ENCODE data around the gene AXDND1. TPM values are rescaled to one million over a fixed set of nuclear protein-coding genes. Genes with fewer than 3 reads are reported as not detected.

AXDND1 gene
- polyA plus RNA-seq, 1 of the 3 experiments (the other 2 are of a cell fraction): 0.16 TPM

DNA sequence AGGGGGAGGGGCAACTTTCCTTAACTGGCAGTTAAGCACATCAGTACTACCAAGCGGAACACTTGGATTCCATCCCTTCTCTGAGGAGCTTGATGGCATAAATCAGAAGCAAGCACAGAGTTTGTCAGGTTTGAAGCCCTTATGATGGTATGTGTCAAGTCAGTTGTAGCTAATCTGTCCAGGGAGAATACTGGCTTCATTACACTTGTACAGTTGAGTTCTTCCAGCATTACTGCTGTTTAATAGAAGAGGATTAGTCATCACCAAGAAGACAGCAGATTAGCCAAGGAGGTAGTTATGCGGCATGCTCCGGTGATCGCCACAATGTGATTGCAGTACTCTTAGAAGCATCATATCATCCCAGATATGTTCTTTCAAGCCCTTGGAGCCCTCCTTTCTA lies 223.7 kb downstream of the AXDND1 start:
- H2AFZ ChIP-seq (ENCODE audit: low read depth): no peak overlapping the region
- H3K79me2 ChIP-seq (ENCODE audit: insufficient read depth): no peaks in the 10 kb centered on the region
- H3K27ac ChIP-seq (ENCODE audit: low read depth in 2 of 2, low read length in 1 of 2): no peak overlapping the region
- no peaks in the 10 kb centered on the region for H3K36me3 ChIP-seq (replicated peaks in 1 of 2; ENCODE audit: control insufficient read depth in 1 of 2, insufficient read depth in 2 of 2, low read length in 1 of 2)
- H3F3A ChIP-seq (replicated peaks; ENCODE audit: insufficient read depth): no peaks in the 10 kb centered on the region
- 89% methylated on average over 4 of the region's 4 CpGs for WGBS (ENCODE audit: low lambda C conversion rate)
- DNase-seq: no peak
- POLR2A ChIA-PET: no interaction called here
- no peak overlapping the region for H3K4me3 ChIP-seq (ENCODE audit: low read depth in 2 of 2, low read length in 1 of 2)
- no peaks in the 10 kb centered on the region for H3K9me2 ChIP-seq
- no peak overlapping the region for H3K4me2 ChIP-seq
- TF ChIP-seq MEF2A (IDR thresholded peaks at IDR 0.05; ENCODE audit: borderline replicate concordance, low read depth): no peak
- no peak for TF ChIP-seq TAF1 (IDR thresholded peaks at IDR 0.05; ENCODE audit: borderline replicate concordance, low read depth, low read length)
- no peak for TF ChIP-seq RFX5 (IDR thresholded peaks at IDR 0.05; ENCODE audit: low read length)
- TF ChIP-seq CHD2 (IDR thresholded peaks at IDR 0.05; ENCODE audit: low read length, partially characterized antibody): no peak
- TF ChIP-seq NFIC (IDR thresholded peaks at IDR 0.05; ENCODE audit: borderline replicate concordance): no peak
- TF ChIP-seq FOXJ3 (CRISPR knock-in tag; IDR thresholded peaks at IDR 0.05): no peak
- TF ChIP-seq, protein P1, sequence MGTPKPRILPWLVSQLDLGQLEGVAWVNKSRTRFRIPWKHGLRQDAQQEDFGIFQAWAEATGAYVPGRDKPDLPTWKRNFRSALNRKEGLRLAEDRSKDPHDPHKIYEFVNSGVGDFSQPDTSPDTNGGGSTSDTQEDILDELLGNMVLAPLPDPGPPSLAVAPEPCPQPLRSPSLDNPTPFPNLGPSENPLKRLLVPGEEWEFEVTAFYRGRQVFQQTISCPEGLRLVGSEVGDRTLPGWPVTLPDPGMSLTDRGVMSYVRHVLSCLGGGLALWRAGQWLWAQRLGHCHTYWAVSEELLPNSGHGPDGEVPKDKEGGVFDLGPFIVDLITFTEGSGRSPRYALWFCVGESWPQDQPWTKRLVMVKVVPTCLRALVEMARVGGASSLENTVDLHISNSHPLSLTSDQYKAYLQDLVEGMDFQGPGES (IDR thresholded peaks at IDR 0.05; ENCODE audit: low read depth, low read length): no peak
- TF ChIP-seq SIN3A (IDR thresholded peaks at IDR 0.05; ENCODE audit: borderline replicate concordance, low read depth, low read length): no peak
- H3K9me3 ChIP-seq: no peaks in the 10 kb centered on the region
- CTCF ChIA-PET: no interaction called here
- no peaks in the 10 kb centered on the region; the same call in 1 of the 2 replicates for H3K27me3 ChIP-seq (ENCODE audit: insufficient read depth)
- H3K4me1 ChIP-seq (ENCODE audit: control insufficient read depth in 1 of 2, insufficient read depth in 2 of 2, low read depth in 1 of 2, low read length in 1 of 2): no peaks in the 10 kb centered on the region; a peak in 2 of 4 replicates
- H4K20me1 ChIP-seq (ENCODE audit: insufficient read depth): no peaks in the 10 kb centered on the region
- no peak overlapping the region for H3K9ac ChIP-seq

DNA sequence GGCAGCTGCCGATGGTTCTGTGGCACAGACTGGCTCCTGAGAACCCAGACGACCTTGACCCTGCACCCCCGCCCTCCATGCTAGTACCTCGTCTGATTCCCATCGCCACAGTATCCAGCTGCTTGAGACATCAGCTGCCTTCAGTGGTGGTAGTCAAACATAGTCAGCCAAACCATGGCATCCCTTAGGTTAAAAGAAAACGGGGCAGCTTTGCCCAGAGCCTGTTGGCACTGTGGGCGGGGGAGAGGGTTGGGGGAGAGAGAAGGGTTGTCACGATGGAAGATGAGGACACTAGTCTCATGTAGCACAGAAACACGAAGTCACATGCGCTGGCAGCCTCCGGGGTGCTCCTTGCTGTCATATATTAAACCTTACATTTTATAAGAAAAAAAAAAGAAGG lies 224.9 kb downstream of the AXDND1 start:
- CTCF ChIA-PET: no interaction called here

More for the DNA sequence above, 224.9 kb downstream of the AXDND1 start:
- Histone ChIP-seq H2AFZ (ENCODE audit: low read depth) (no peak overlapping the region), H3K4me2 (no peak overlapping the region), H3K27ac (ENCODE audit: low read depth in 2 of 2, low read length in 1 of 2) (no peak overlapping the region), H3K4me3 (ENCODE audit: low read depth in 2 of 2, low read length in 1 of 2) (no peak overlapping the region), H3K9me3 (no peaks in the 10 kb centered on the region), H3K79me2 (ENCODE audit: insufficient read depth) (no peaks in the 10 kb centered on the region), H3K36me3 (replicated peaks in 1 of 2; ENCODE audit: control insufficient read depth in 1 of 2, insufficient read depth in 2 of 2, low read length in 1 of 2) (no peaks in the 10 kb centered on the region), H3K4me1 (ENCODE audit: control insufficient read depth in 1 of 2, insufficient read depth in 2 of 2, low read depth in 1 of 2, low read length in 1 of 2) (no peaks in the 10 kb centered on the region; a peak in 2 of 4 replicates), H3K9me2 (no peaks in the 10 kb centered on the region), H3K27me3 (ENCODE audit: insufficient read depth) (no peaks in the 10 kb centered on the region; the same call in 1 of the 2 replicates), H3F3A (replicated peaks; ENCODE audit: insufficient read depth) (no peaks in the 10 kb centered on the region), H4K20me1 (ENCODE audit: insufficient read depth) (no peaks in the 10 kb centered on the region), H3K9ac (no peak overlapping the region)
- DNase-seq: no peak
- TF ChIP-seq JUND (IDR thresholded peaks at IDR 0.05) (no peak), RFX5 (IDR thresholded peaks at IDR 0.05; ENCODE audit: low read length) (no peak), TCF12 (IDR thresholded peaks at IDR 0.05) (no peak), RAD21 (IDR thresholded peaks at IDR 0.05; ENCODE audit: low read length) (no peak)
- TF ChIP-seq, protein P2, sequence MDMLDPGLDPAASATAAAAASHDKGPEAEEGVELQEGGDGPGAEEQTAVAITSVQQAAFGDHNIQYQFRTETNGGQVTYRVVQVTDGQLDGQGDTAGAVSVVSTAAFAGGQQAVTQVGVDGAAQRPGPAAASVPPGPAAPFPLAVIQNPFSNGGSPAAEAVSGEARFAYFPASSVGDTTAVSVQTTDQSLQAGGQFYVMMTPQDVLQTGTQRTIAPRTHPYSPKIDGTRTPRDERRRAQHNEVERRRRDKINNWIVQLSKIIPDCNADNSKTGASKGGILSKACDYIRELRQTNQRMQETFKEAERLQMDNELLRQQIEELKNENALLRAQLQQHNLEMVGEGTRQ (IDR thresholded peaks at IDR 0.05; ENCODE audit: borderline replicate concordance, low read depth, low read length): no peak
- TF ChIP-seq, protein P3, sequence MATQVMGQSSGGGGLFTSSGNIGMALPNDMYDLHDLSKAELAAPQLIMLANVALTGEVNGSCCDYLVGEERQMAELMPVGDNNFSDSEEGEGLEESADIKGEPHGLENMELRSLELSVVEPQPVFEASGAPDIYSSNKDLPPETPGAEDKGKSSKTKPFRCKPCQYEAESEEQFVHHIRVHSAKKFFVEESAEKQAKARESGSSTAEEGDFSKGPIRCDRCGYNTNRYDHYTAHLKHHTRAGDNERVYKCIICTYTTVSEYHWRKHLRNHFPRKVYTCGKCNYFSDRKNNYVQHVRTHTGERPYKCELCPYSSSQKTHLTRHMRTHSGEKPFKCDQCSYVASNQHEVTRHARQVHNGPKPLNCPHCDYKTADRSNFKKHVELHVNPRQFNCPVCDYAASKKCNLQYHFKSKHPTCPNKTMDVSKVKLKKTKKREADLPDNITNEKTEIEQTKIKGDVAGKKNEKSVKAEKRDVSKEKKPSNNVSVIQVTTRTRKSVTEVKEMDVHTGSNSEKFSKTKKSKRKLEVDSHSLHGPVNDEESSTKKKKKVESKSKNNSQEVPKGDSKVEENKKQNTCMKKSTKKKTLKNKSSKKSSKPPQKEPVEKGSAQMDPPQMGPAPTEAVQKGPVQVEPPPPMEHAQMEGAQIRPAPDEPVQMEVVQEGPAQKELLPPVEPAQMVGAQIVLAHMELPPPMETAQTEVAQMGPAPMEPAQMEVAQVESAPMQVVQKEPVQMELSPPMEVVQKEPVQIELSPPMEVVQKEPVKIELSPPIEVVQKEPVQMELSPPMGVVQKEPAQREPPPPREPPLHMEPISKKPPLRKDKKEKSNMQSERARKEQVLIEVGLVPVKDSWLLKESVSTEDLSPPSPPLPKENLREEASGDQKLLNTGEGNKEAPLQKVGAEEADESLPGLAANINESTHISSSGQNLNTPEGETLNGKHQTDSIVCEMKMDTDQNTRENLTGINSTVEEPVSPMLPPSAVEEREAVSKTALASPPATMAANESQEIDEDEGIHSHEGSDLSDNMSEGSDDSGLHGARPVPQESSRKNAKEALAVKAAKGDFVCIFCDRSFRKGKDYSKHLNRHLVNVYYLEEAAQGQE (IDR thresholded peaks at IDR 0.05; ENCODE audit: low read depth, low read length): no peak
- TF ChIP-seq, protein P4, sequence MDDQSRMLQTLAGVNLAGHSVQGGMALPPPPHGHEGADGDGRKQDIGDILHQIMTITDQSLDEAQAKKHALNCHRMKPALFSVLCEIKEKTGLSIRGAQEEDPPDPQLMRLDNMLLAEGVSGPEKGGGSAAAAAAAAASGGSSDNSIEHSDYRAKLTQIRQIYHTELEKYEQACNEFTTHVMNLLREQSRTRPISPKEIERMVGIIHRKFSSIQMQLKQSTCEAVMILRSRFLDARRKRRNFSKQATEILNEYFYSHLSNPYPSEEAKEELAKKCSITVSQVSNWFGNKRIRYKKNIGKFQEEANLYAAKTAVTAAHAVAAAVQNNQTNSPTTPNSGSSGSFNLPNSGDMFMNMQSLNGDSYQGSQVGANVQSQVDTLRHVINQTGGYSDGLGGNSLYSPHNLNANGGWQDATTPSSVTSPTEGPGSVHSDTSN (IDR thresholded peaks at IDR 0.05): no peak
- 56% methylated on average over 10 of the region's 11 CpGs for WGBS (ENCODE audit: low lambda C conversion rate)
- POLR2A ChIA-PET: no interaction called here

All from SK-N-SH (cell line).